ENCODE data around the gene CCDC12.

Gene CCDC12

DNA sequence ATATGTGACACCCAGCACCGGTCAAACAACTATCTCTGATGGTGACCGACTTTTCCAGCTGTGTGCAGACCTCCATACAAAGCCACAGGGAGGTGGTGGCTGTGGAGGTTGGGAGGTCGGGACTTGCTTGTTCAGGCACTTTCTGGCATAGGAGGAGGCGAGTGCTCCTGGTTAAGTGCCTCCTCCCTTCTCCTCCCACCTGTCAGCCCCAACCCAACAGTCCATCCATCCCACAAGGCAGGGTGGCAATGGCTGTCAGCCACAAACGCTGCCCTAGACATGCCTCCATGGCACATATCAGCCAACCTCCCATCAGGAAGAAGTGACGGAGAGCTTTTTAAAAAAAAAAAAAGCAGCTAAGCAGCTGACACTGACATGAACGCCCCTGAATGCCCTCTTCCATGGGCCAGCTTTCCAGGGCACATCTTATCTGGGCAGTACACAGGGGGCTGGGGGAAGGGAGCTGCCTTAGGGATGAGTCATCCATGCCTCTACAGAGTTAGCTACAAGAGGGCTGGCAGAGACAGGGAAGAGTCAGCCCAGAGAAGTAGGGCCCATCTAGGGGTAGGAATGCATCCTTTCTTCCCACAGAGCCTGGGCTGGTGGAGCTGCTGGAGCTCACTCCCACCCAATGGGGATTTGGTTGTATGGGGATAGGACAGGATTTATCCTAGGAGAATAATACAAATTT, 41.2 kb downstream of the CCDC12 start:
- DNase-seq, result no peak

DNA sequence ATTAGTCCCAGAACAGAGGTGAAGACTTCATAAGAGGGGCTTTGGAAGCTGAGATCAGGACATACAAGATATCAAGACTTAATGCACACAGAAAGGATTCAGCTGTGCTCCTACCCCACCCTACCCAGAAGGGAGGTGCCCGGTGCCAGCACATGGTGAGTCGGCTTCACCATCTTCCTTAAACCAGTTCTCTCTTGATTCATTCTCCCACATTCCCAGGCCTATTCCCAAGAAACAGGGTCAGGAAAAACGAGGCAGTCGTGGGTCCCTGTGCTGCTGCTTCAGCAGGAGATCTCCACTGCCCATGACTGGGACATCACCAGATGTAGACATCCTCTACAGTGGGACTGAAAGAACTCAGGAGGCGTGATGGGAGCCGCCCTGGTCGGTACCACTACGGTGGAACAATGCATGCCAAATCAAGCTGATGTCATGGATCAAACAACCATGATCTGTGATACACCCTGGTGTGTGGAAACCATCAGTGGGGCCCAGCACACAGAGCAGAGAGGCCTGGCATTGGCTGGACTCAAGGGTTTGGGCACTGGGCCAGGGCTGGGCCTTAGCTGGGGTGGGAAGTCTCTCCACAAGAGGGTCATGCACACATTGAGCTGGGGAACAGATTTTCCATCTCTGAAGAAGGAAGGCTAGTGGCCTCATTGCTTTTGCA, 41.9 kb downstream of the CCDC12 start:
- DNase-seq, result no peak

DNA sequence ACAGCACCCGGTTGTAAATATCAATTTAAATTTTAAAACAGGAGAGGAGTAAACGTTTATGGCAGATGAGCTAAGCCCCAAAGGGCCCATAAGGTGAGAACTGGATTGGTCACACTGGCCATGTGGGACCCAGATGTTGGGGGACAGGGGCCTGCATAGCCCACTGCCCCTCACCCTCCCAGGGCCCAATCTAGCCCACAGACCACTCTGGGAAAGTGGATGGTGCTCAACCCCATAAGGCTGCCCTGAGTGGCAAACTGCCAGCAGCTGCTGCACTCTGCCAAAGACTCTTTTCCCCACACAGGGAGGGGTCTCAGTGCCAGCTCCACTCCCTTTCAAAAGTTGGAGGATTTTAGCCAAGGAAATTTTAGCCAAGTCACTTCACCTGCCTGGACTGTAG, 42.5 kb downstream of the CCDC12 start:
- DNase-seq, result no peak

DNA sequence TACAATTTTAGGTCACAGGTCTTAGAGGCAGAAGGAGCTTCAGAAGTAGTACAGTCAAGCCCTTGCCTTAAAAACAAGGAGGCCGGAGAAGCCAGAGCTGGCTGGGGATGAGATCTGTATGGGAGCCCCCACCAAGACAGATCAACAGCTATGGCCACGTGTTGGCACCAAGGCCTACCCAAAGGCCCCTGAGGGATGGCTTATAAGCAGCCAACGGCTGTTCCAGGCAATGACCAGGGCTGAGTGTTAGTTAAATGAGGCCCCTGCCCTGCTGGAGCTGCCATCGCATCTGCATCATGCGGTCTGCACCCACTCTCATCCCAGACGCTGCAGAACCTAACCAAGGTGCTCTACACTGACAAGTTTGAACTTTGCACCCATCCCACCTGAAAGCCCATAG, 43.3 kb downstream of the CCDC12 start:
- DNase-seq, result no peak

DNA sequence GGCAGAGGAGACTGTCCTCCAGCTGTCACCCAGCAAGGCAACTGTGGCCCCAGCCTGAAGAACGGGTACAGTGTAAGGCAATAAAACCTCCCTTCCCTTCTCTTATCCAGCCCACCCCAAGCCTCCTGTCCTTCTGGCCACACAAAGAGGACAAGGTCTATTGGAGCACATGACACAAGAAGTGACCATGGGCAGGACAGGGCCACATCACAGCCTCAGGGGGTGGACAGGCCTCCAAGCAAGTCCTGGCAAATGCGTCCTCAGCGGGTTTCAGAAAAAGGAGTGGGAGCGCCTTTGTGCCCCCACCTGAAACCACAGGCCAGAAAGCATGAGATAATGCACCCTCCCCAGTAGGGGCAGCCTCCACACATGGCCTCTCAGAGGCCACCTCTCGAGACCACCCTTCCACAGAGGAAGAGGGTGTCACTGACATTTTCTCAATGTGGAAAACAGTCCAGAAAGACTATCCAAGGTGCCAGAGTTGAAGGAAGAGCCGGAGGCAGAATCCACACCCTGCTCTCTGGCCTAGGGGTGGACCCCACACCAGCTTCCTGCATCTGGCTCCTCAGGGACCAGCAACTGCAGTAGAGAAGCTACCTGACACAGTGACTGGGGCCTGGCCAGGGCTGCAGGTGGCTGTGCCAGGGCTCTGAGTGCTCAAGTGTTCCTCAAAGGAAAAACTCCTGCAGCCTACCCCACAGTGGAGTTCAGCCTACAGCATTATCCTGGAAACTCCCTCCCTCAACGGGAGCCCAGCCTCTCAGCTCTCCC, 43.9 kb downstream of the CCDC12 start:
- no peak for DNase-seq

DNA sequence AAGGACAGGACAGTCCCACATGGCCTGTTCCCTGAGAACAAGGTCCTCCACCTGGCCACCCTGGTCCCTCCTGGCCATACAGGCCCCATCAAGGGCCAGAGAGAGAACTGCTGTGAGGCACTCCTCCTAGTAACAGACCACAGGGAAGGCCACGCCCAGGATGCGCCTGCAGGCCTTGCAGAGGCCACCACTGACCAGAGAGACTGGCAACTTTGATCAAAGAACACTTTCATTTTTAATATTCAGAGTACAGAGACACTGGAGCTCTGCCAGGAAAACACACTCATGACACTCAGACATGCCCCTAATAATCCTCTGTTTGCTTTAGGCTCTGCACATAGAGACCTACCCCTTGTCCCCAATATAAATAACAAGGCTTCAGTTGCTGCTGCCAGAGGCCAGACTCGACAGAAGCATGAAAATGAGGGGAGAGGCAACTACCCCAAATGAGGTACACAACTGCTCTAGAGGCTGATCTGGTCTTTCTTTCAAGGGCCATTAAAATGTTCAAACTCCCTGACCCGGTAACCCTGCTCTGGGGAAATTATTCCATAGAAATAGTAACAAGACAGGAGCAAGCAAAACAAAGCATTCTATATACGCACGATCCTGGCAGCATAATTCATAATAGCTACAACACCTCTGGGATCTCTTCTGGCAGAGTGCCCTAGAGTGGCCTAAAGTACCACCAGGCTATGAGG, 44.8 kb downstream of the CCDC12 start:
- no peak for DNase-seq

DNA sequence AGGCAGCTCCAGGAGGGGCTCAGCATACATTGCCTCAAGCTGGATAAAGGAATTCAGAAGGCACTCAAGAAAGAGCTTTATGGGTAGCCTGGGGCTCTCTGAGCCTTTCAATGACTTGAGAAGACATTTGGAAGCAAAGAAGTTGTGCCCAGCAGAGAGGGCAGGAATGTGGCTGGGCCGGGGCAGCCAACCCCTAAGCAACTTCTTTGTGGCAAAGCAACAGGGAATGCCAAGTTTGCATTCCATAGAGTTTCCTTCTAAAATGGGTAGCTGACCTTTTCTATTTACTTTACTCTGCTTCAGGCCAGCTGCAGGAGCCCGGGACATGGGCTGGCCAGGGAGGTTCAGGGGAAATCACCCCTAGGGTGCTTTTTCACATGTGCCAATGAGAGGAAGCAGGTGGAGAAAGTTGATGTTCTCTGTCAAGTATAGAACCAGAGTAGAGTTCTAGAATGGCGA, 45.6 kb downstream of the CCDC12 start:
- DNase-seq, result no peak

DNA sequence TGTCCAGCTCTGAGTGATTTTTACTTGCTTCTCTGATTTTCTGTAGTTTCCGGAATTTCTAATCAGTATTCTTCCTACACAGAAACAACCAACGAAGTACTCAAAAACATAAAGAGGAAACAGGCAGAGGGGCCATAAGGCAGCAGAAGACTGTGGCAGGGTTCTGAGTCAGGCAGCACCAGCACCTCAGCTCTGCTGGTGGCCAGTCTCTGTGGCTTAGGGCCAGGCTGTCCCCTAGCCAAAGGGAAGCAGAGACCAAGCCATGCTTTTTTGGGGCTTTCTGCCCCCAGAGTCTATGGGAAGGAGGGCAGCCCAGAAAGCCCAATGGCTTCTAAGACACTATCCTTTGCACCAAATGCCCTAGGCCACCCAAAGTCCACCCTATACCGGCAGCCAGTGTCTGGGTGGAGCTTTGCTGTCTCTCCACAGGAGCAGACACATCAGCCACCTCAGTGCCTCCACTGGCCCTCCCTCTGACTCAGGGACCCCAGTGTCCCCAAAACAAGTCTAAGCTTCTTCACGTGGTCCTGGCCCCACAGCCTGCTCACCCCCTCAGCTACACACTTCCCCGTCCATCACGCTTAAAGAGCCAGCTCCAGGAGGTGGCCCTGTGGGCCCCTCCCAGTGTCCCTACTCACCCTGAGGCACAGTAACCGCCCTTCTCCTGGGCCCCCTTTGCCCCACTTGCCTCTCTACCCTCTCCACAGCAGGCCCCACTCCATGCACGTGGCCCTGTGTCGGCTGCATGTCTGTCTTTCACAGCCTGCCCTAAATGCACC, 46.2 kb downstream of the CCDC12 start:
- DNase-seq, result no peak

DNA sequence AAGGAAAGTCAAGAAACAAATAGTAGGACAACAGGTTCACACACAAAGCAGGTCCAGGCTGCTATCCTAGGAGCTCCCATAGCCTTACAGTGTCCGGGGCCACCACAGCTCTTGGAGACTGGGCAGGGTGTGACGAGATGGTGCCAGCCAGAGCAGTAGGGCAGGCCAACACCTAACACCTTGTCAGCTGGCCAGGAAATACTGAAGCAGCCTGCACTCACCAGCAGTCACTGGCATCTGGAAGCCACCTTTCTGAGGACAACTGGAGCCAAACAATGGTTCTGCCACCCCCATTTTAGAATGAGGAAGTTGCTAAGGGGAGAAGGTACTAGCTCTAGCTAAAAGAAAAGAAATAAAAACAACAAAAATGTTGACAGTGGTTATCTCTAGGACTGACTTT, 47.2 kb downstream of the CCDC12 start:
- DNase-seq, result no peak

DNA sequence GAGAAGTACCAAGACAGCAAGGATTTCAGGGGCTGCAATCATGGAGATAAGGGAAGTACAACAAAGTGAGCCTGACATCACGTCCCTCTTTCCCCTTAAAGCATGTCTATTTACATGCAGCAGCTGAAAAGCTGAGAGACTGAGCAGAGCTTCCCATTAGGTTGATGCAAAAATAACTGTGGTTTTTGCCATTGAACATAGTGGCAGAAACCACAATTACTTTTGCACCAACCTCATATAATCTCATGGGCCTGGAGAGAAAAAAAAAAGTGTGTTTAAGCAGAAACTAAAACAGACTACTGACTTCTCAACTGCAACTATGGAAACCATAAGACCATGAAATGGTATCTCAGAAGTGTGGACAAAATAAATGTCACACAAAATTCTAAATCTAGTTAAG, 48.3 kb downstream of the CCDC12 start:
- no peak for DNase-seq

DNA sequence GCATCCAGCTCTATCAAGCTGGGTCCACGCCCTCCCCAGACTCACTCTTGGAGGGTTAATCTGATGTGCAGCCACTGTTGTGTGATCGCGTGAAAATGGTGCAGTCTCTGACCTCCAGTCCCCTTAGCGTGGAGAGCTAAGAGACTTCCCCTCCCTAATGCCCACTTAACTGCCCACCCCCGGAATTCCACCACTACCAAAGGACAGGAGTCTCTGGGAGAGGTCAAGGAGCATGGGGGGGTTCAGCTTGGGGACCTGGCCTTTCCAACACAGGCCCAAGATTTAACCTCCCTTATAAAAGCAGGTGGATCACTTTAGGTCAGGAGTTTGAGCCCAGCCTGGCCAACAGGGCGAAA, 48.8 kb downstream of the CCDC12 start:
- DNase-seq, result no peak

DNA sequence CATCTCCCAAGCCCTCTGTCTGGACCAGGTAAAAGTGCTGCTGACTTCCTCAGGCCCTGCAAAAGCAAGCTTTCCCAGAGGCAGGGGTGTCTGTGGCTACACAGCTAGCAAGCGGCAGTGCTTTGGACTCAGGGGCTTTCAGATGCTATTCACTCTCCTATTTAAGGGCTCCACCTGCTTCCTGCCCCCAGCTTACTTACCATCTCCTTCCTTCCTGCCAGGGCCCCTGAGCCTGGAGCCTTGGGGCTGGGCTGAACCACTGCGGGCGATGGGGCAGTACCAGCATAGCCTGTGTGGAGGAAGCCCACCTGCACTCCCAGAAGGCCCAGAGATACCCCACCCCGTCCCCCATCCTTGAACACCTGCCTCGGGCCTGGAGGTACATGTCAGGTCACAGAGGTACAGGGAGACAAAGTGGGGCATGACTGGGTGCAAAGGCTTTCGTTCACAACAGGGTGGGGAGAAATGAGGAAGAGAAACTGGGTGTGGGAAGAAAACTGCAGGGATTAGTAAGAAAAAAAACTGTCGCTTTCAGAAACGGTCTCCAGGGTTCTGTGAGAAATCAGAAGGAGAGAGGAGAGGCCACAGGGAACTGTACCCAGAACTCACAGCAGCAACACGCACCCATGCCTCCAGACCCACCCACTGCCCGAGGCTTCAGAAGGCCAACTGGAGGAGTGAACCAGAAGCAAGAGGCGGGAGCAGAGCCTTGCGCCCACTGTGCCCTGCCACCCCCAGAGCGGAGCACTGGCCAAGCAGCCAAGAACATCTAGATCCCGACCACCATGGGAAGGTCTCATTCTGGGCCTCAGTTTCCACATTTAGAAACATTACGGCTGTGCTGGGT, 49.5 kb downstream of the CCDC12 start:
- DNase-seq, result no peak

DNA sequence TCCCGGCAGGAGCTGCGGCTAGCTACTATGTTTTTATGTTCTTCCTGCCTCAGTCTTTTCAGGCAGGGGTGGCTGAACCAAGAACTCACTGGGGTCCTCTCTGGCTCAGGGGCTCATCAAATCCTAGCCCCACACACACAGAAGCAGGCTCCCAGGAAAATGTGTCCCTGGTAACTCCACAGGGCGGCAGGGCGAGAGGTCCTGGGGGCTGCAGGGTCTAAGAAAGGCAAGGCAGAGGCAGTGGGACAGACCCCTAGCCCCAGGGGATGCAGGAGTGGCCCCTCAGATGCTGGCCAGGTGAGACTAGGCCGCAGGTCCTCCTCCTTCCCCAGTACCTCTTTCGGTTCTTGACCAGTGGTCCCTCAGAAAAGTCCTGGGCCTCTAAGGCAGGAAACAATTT, 50.1 kb downstream of the CCDC12 start:
- no peak for DNase-seq

DNA sequence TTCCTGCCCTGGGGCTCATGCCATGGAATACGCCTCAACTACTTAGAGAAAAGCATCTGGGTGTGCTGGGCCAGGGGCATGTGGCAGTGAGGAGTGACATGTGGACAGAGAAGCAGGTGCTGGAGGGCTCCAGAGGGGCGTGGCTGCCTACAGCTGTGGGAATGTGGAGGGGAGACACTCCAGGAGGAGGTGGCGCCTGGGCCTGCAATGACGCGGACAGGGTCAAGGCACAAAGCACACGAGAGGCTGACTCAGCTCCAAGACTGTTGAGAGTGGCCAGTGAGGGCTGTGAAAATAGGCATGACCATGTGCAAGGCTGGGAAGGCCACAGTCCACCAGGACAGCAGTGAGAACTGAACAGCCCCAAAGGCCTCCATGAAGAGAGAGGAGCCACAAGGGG, 50.5 kb downstream of the CCDC12 start:
- no peak for DNase-seq

DNA sequence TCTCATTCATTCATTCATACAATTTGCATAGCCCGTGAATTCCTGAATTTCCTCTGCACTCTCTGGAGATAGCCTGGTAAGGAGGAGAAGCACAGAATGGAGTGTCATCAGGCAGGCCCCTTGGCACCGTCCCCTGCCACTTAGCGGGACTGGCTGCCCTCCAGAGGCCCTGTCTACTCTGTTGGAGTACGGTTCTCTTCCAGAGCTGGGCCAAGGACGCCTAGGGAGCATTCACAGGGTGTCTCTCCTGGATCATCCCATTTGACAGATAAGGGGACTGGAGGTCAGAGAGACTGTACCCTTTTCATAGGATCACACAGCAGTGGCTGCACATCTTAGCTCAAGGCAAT, 51.0 kb downstream of the CCDC12 start:
- no peak for DNase-seq

DNA sequence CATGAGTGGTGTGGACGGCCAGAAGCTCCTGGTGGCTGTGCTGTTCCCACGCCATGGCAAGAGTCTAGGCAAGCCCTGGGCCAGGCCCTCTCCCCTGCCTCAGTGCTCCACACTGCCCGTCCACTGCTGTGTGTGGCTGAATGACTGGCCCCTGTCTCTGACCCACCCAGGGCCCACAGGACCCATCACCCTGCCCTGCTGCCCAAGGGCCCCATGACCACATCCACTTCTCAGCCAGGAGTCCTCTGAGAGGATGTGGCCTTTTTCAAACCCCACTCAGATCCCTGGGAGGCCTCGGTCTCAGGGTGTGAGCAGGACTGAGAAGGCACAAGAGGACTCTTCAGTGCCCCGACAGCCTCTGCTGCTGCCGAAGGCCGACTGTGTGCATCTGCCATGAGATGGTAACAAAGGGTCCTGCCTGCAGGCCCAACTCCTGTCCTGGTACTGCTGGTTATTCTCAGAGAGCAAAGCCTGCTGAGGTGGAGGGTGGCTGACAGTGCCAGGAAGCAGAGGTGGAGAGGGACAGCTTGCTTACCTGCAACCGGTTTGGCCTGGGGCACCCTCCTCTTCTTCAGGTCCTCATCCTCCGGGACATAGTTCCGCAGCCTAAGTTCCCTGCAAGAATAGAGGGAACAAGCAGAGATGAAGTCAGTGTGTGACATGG, 51.5 kb downstream of the CCDC12 start:
- no peak for DNase-seq

DNA sequence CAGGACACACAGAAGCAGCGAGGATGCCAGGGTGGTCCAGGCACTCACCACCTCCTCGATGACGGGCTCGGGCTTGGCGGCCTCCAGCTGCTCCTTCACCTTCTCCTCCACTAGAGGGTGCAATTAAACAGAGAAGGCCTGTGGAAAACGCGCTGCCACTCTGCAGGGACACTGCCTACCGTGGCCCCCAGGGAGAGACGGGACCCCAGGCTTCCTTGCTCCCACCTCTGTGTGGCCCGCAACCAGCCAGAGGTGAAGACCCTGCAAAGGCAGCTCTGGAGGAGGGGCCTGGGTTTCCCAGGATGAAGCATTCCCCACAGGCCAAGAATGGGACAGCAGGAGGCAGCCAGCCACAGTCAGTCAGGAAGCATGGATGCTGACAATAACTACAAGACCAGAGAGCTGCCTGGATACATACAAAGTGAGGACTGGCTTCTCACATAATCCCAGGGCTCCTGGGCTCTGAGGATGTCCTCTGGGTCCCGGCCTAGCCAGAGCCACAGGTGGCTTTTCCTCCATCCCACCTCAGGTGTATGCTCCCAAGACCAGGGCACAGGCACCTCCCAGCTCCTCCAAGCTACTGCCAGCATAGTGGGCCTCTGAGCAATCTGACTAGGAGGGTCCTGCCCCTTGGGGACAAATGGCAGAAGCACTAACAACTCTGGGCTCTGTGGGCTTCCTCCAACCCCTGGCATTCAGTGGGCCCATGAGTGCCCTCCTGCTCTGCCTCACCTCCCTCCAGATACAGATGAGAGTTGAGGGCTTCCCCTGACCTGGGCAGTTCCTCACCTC, 52.8 kb downstream of the CCDC12 start:
- DNase-seq, result no peak

DNA sequence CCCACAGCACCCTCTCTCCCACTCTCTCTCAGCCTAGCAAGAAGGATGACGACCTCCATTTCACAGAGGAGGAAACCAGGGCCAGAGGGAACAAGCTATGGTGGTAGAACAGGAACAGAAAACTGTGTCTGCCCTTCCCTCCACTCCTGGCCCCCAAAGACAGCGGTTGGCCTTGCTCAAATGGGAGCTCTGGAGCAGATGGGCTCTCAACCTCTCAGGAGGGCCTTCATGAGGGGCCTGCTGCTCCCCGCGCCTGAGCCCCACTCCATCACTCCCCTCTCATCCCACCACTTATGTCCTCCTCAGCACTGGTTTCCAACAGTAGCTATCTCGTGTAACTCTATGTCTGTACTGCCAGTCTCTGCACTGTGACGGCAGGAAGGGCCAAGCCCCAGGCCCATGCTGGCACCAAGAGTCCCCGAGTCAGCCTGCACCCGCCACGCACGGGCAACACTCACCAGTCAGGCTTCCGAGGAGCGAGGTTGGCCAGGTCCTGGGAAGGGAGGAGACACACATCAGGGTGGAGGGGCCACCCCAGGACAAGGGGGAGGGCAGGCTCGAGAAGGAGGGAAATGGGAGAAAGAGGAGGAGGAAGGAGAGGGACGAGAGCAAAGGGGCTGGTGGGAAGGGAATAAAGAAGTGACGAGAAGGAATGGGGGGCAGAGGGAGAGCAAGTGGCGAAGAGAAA, 53.5 kb downstream of the CCDC12 start:
- no peak for DNase-seq

DNA sequence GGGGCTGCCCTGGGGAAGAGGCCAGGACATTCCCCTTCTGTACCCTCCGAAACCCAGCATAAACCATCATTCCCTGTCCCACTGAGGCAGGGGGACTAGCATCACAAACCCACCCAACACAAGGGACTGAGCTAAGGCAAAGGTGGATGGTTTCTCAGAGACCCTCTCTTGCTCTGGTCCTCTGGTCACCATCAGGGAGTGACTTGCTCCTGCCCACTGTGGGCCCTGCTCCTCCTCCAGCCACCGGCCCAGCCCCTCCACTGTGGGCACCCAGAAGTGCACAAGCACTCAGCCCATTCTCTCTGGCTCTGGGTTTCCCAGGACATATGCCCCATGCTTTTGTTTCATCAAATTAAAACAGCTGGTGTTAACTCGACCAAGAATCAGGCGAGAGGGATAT, 54.1 kb downstream of the CCDC12 start:
- DNase-seq, result no peak

DNA sequence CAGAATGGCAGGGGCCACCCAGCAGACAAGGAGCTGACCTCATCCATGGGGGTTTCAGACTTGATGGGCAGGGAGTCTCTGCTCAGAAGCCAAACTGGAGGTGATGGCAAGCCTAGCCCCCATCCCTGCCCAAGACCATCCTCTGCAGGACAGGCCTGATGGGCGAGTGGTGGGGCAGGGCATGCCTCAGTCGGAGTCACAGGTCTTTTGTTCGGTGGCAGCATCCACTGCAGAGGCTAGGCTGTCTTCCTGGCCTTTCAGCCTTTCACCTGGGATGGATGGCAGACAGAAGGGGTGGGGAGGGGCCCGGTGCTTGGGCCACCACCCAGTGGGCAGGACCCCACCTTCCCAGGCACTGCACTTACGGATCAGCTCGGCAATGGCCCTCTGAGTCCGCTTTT, 54.7 kb downstream of the CCDC12 start:
- no peak for DNase-seq

All from NCI-H526 treated with DMSO at 0.1 percent for 48 hours (cell line).